GM06990 (cell line): Measurements from ENCODE around the gene ROR2.

Experiments
- DNase-seq: peaks from one replicate; pipeline ENCODE4 v3.0.0-alpha.2; 2011; ENCODE audit not compliant: insufficient read length; ENCODE audit errors: extremely low read depth
- H3K27me3 ChIP-seq: replicated peaks from 2 replicates; pipeline ENCODE4 v1.6.0; 2011; ENCODE audit warnings: low read length; ENCODE audit not compliant: control insufficient read depth, insufficient read depth
- H3K36me3 ChIP-seq: 2 replicates; pipeline ENCODE4 v1.5.1; 2011; ENCODE audit warnings: low read length; ENCODE audit not compliant: control insufficient read depth, insufficient read depth
- H3K4me3 ChIP-seq: replicated peaks from 2 replicates; pipeline ENCODE4 v1.5.1; 2011; ENCODE audit warnings: low read depth, mild to moderate bottlenecking, control low read depth, low read length
- CTCF ChIP-seq: IDR thresholded peaks from 2 replicates; pipeline ENCODE4 v1.5.1; 2011; ENCODE audit warnings: low read length, control low read depth, mild to moderate bottlenecking, inconsistent platforms; ENCODE audit not compliant: insufficient read depth, poor library complexity, severe bottlenecking

Gene ROR2

GRCh38 chr9:91839926-91840465 is 110.0 kb downstream of the ROR2 start:
- no peak for DNase-seq
- peak overlapping the region; percentile 19; the same call in 1 of the 2 replicates for H3K4me3 ChIP-seq
- no peaks in the 10 kb centered on the region for H3K27me3 ChIP-seq
- TF ChIP-seq CTCF, result no peak
- H3K36me3 ChIP-seq, result no peaks in the 10 kb centered on the region

GRCh38 chr9:91837981-91838731 is 111.9 kb downstream of the ROR2 start:
- no peak for DNase-seq
- H3K36me3 ChIP-seq, result no peaks in the 10 kb centered on the region
- no peaks in the 10 kb centered on the region for H3K27me3 ChIP-seq
- no peak for TF ChIP-seq CTCF
- no peak overlapping the region for H3K4me3 ChIP-seq

GRCh38 chr9:91836515-91836914 is 113.5 kb downstream of the ROR2 start:
- no peak for TF ChIP-seq CTCF
- Histone ChIP-seq H3K27me3 (no peaks in the 10 kb centered on the region), H3K4me3 (no peak overlapping the region), H3K36me3 (no peaks in the 10 kb centered on the region)
- DNase-seq, result no peak

- no peaks in the 10 kb centered on the region for H3K27me3 ChIP-seq
- H3K4me3 ChIP-seq, result no peak overlapping the region
- H3K36me3 ChIP-seq, result no peaks in the 10 kb centered on the region
- no peak for DNase-seq
- TF ChIP-seq CTCF, result no peak
Measured at GRCh38 chr9:91835632-91836031, 114.4 kb downstream of the ROR2 start.

- TF ChIP-seq CTCF, result no peak
- Histone ChIP-seq H3K4me3 (no peak overlapping the region), H3K36me3 (no peaks in the 10 kb centered on the region), H3K27me3 (no peaks in the 10 kb centered on the region)
- no peak for DNase-seq
Measured at GRCh38 chr9:91835216-91835615, 114.8 kb downstream of the ROR2 start.
